Neural cell (in vitro differentiated cells): ENCODE measurements around the gene KRTAP26-1. TPM values are rescaled to one million over a fixed set of nuclear protein-coding genes. Genes with fewer than 3 reads are reported as not detected.

Experiments
- H2AFZ ChIP-seq: fragments of 200-600, 300-800 bp; sonication (generic), shearing (Covaris generic); 2 replicates; pipeline ENCODE4 v1.6.0; 2014; ENCODE audit warnings: low read depth, mild to moderate bottlenecking, antibody characterized with exemption, low read length, moderate library complexity
- H3F3A ChIP-seq: fragments of 200-600 bp; shearing (Covaris generic); 2 replicates; pipeline ENCODE4 v1.6.1; 2016; ENCODE audit warnings: mild to moderate bottlenecking, moderate library complexity, mixed read lengths, antibody characterized with exemption, low read length; ENCODE audit not compliant: insufficient read depth, poor library complexity, severe bottlenecking
- H3K27ac ChIP-seq: fragments of 200-600, 300-800 bp; sonication (generic), shearing (Covaris generic); 2 replicates; pipeline ENCODE4 v1.5.1; 2014; ENCODE audit warnings: mild to moderate bottlenecking, low read length, moderate library complexity
- H3K27me3 ChIP-seq: fragments of 300-800, 200-600 bp; sonication (generic), shearing (Covaris generic); 2 replicates; pipeline ENCODE4 v1.6.0; 2014; ENCODE audit warnings: mild to moderate bottlenecking, low read depth, low read length, moderate library complexity; ENCODE audit not compliant: insufficient read depth
- H3K36me3 ChIP-seq: fragments of 300-800, 200-600 bp; sonication (generic), shearing (Covaris generic); 2 replicates; pipeline ENCODE4 v1.5.1; 2014; ENCODE audit warnings: mild to moderate bottlenecking, antibody characterized with exemption, low read length, moderate library complexity; ENCODE audit not compliant: insufficient read depth
- H3K4me2 ChIP-seq: fragments of 300-800, 200-600 bp; sonication (generic), shearing (Covaris generic); 2 replicates; pipeline ENCODE4 v1.6.0; 2014; ENCODE audit warnings: mild to moderate bottlenecking, low read length
- H3K4me3 ChIP-seq: fragments of 300-800, 200-600 bp; sonication (generic), shearing (Covaris generic); 2 replicates; pipeline ENCODE4 v1.5.1; 2014; ENCODE audit warnings: mild to moderate bottlenecking, low read length, moderate library complexity
- H3K79me2 ChIP-seq: fragments of 200-600 bp; shearing (Covaris generic); replicated peaks from 2 replicates; pipeline ENCODE4 v1.6.0; 2014; ENCODE audit warnings: mild to moderate bottlenecking, low read length, moderate library complexity; ENCODE audit not compliant: insufficient read depth
- H3K9ac ChIP-seq: fragments of 300-800, 200-600 bp; sonication (generic), shearing (Covaris generic); 2 replicates; pipeline ENCODE4 v1.6.1; 2016; ENCODE audit warnings: mild to moderate bottlenecking, low read length, mixed read lengths
- H3K9me2 ChIP-seq: fragments of 200-600 bp; shearing (Covaris generic); 2 replicates; pipeline ENCODE4 v1.6.1; 2016; ENCODE audit warnings: mild to moderate bottlenecking, low read length, mixed read lengths; ENCODE audit not compliant: insufficient read depth
- H3K9me3 ChIP-seq: fragments of 200-600, 300-800 bp; sonication (generic), shearing (Covaris generic); 2 replicates; pipeline ENCODE4 v1.6.1; 2016; ENCODE audit warnings: mild to moderate bottlenecking, mixed run types, low read length, moderate library complexity, mixed read lengths
- H4K20me1 ChIP-seq: fragments of 200-600 bp; shearing (Covaris generic); 2 replicates; pipeline ENCODE4 v1.6.1; 2016; ENCODE audit warnings: mild to moderate bottlenecking, mixed run types; ENCODE audit not compliant: insufficient read depth
- EP300 ChIP-seq: fragments of 450-650 bp; conservative IDR thresholded peaks from 2 replicates; pipeline ENCODE4 v1.6.1; 2014; ENCODE audit warnings: antibody characterized with exemption, mild to moderate bottlenecking, moderate library complexity; ENCODE audit not compliant: poor library complexity, severe bottlenecking
- EZH2 ChIP-seq: fragments of 200-600, 300-800 bp; shearing (Covaris generic), sonication (generic); IDR thresholded peaks from 2 replicates; pipeline ENCODE4 v1.6.1; 2014; ENCODE audit warnings: antibody characterized with exemption, low read length, borderline replicate concordance, mild to moderate bottlenecking; ENCODE audit not compliant: insufficient read depth, poor library complexity, severe bottlenecking
- MXI1 ChIP-seq: fragments of 450-650 bp; conservative IDR thresholded peaks from 2 replicates; pipeline ENCODE4 v1.6.1; 2014; ENCODE audit warnings: antibody characterized with exemption, mild to moderate bottlenecking; ENCODE audit not compliant: poor library complexity, severe bottlenecking
- POLR2AphosphoS5 ChIP-seq: IDR thresholded peaks from 2 replicates; pipeline ENCODE4 v1.6.1; 2012
- RAD21 ChIP-seq: fragments of 450-650 bp; conservative IDR thresholded peaks from 2 replicates; pipeline ENCODE4 v1.6.1; 2014; ENCODE audit warnings: antibody characterized with exemption, mild to moderate bottlenecking, moderate library complexity
- SMC3 ChIP-seq: fragments of 450-650 bp; conservative IDR thresholded peaks from 2 replicates; pipeline ENCODE4 v1.6.1; 2014; ENCODE audit warnings: antibody characterized with exemption, mild to moderate bottlenecking, moderate library complexity; ENCODE audit not compliant: poor library complexity
- TAF1 ChIP-seq: IDR thresholded peaks from 2 replicates; pipeline ENCODE4 v1.6.1; 2012; ENCODE audit warnings: low read depth
- polyA plus RNA-seq: library from polyadenylated mRNA; depleted of rRNA; stranded (reverse); fragments of >200 nt; gene quantifications from 2 replicates; pipeline ENCODE4 v1.2.3, GENCODE V29; 2014
- small RNA-seq, 3 experiments: library from RNA; depleted of rRNA; stranded (forward); fragments of <200 nt; gene quantifications; one replicate each; pipeline ENCODE3, GENCODE V24; 2012
- TF ChIP-seq, protein P1 (sequence below): IDR thresholded peaks from 2 replicates; pipeline ENCODE4 v1.6.1; 2012; ENCODE audit warnings: borderline replicate concordance
- TF ChIP-seq, protein P2 (sequence below): fragments of 450-650 bp; IDR thresholded peaks from 2 replicates; pipeline ENCODE4 v1.5.1; 2014; ENCODE audit warnings: antibody characterized with exemption, mild to moderate bottlenecking, moderate library complexity; ENCODE audit not compliant: poor library complexity, severe bottlenecking

Gene KRTAP26-1
- polyA plus RNA-seq, 1 donor from 2014 or later, result not detected

DNA sequence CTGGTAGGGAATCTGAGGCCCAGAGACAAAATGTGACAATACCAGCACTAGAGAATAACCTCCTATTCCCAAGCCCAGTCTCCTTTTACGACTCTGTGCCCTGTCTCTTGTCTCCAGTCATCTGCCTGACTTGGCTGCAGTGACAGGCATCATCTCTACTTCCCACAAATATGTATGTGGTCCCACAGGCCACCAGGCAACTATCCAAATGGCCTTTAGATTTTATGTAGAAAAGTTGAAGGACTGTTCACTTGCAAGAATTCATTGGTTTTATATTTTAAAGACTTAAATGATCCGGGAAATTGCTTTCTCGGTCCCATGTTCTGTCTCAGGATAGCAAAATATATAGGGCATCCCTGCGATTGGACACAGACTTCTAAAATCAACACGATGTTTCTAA, 49.0 kb downstream of the KRTAP26-1 start:
- Histone ChIP-seq H3K9me3 (no peaks in the 10 kb centered on the region), H3K4me2 (no peak overlapping the region), H2AFZ (no peak overlapping the region), H3K36me3 (no peaks in the 10 kb centered on the region), H3K9ac (no peak overlapping the region), H3K27me3 (no peaks in the 10 kb centered on the region), H3K4me3 (no peak overlapping the region), H3K79me2 (no peaks in the 10 kb centered on the region), H3F3A (no peaks in the 10 kb centered on the region), H4K20me1 (no peaks in the 10 kb centered on the region), H3K27ac (no peak overlapping the region), H3K9me2 (no peaks in the 10 kb centered on the region)
- TF ChIP-seq RAD21 (no peak), EP300 (no peak), SMC3 (no peak), POLR2AphosphoS5 (no peak), TAF1 (no peak), MXI1 (no peak), EZH2 (no peak)
- TF ChIP-seq, protein P1, sequence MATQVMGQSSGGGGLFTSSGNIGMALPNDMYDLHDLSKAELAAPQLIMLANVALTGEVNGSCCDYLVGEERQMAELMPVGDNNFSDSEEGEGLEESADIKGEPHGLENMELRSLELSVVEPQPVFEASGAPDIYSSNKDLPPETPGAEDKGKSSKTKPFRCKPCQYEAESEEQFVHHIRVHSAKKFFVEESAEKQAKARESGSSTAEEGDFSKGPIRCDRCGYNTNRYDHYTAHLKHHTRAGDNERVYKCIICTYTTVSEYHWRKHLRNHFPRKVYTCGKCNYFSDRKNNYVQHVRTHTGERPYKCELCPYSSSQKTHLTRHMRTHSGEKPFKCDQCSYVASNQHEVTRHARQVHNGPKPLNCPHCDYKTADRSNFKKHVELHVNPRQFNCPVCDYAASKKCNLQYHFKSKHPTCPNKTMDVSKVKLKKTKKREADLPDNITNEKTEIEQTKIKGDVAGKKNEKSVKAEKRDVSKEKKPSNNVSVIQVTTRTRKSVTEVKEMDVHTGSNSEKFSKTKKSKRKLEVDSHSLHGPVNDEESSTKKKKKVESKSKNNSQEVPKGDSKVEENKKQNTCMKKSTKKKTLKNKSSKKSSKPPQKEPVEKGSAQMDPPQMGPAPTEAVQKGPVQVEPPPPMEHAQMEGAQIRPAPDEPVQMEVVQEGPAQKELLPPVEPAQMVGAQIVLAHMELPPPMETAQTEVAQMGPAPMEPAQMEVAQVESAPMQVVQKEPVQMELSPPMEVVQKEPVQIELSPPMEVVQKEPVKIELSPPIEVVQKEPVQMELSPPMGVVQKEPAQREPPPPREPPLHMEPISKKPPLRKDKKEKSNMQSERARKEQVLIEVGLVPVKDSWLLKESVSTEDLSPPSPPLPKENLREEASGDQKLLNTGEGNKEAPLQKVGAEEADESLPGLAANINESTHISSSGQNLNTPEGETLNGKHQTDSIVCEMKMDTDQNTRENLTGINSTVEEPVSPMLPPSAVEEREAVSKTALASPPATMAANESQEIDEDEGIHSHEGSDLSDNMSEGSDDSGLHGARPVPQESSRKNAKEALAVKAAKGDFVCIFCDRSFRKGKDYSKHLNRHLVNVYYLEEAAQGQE, result no peak
- TF ChIP-seq, protein P2, sequence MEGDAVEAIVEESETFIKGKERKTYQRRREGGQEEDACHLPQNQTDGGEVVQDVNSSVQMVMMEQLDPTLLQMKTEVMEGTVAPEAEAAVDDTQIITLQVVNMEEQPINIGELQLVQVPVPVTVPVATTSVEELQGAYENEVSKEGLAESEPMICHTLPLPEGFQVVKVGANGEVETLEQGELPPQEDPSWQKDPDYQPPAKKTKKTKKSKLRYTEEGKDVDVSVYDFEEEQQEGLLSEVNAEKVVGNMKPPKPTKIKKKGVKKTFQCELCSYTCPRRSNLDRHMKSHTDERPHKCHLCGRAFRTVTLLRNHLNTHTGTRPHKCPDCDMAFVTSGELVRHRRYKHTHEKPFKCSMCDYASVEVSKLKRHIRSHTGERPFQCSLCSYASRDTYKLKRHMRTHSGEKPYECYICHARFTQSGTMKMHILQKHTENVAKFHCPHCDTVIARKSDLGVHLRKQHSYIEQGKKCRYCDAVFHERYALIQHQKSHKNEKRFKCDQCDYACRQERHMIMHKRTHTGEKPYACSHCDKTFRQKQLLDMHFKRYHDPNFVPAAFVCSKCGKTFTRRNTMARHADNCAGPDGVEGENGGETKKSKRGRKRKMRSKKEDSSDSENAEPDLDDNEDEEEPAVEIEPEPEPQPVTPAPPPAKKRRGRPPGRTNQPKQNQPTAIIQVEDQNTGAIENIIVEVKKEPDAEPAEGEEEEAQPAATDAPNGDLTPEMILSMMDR, result no peak

DNA sequence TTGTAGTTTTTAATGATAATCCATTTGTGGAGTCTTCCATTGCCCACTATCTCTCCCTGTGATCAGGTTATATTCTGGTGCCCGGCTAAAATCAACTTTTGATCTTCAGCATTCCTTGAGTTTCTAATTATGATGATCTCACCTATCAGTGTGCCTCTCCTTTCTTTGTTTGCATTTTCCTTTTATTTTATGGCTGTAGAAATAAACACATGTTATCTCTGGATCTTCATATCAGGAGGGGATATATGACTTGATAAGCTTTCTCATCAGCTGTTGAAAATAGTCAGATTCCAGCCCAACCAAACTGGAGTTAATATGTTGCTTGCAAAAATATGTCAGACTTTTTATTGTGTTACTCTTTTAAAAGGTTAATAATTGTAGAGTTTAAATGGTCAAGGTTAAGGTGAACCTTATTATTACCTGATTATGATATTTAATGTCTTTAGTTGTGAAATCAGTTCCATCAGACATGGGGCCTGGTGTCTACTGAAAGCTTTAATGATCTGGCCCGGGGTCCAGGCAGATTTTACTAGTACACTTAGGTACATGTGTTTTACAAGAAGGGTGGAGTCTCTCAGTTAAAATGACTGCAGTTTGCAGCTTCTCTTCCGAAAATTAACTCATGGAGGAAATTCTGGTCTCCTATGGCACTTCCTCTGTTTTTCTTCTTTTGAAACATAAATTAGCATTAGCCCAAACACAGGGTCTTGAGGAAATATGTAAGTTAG, 50.1 kb downstream of the KRTAP26-1 start:
- Histone ChIP-seq H4K20me1 (no peaks in the 10 kb centered on the region), H3K9me2 (no peaks in the 10 kb centered on the region), H2AFZ (no peak overlapping the region), H3K36me3 (no peaks in the 10 kb centered on the region), H3F3A (no peaks in the 10 kb centered on the region), H3K4me3 (no peak overlapping the region), H3K27ac (no peak overlapping the region), H3K79me2 (no peaks in the 10 kb centered on the region), H3K4me2 (no peak overlapping the region), H3K9me3 (no peaks in the 10 kb centered on the region), H3K9ac (no peak overlapping the region), H3K27me3 (no peaks in the 10 kb centered on the region)
- TF ChIP-seq TAF1, result no peak

Small RNAs within 50 kb of the gene (small RNA-seq; reads per million reads assigned to genes)
- gene KRTAP23-1, result 0 reads per million in 3 experiments

Other genes starting within 250 kb of the KRTAP26-1 start
- not detected in 2 replicates for gene CLDN17, start 153.5 kb downstream of the KRTAP26-1 start, polyA plus RNA-seq
- not detected in 2 replicates for gene CLDN8, start 104.2 kb downstream of the KRTAP26-1 start, polyA plus RNA-seq
- gene KRTAP24-1, start 37.4 kb downstream of the KRTAP26-1 start, polyA plus RNA-seq, result not detected in 2 replicates
- gene KRTAP25-1, start 30.8 kb downstream of the KRTAP26-1 start, polyA plus RNA-seq, result not detected in 2 replicates
- gene KRTAP27-1, start 17.4 kb upstream of the KRTAP26-1 start, polyA plus RNA-seq, result not detected in 2 replicates
- not detected in 2 replicates for gene KRTAP23-1, start 28.3 kb upstream of the KRTAP26-1 start, polyA plus RNA-seq
- gene KRTAP13-2, start 52.0 kb upstream of the KRTAP26-1 start, polyA plus RNA-seq, result not detected in 2 replicates
- not detected in 2 replicates for gene KRTAP13-1, start 75.7 kb upstream of the KRTAP26-1 start, polyA plus RNA-seq
- not detected in 2 replicates for gene KRTAP13-3, start 105.6 kb upstream of the KRTAP26-1 start, polyA plus RNA-seq
- gene KRTAP13-4, start 109.9 kb upstream of the KRTAP26-1 start, polyA plus RNA-seq, result not detected in 2 replicates
- not detected in 2 replicates for gene KRTAP15-1, start 120.0 kb upstream of the KRTAP26-1 start, polyA plus RNA-seq
- not detected in 2 replicates for gene KRTAP19-1, start 160.1 kb upstream of the KRTAP26-1 start, polyA plus RNA-seq
- not detected in 2 replicates for gene KRTAP19-2, start 167.1 kb upstream of the KRTAP26-1 start, polyA plus RNA-seq
- gene KRTAP19-3, start 171.7 kb upstream of the KRTAP26-1 start, polyA plus RNA-seq, result not detected in 2 replicates
- gene KRTAP19-4, start 176.8 kb upstream of the KRTAP26-1 start, polyA plus RNA-seq, result not detected in 2 replicates
- not detected in 2 replicates for gene KRTAP19-5, start 181.8 kb upstream of the KRTAP26-1 start, polyA plus RNA-seq
- not detected in 2 replicates for gene KRTAP19-6, start 221.5 kb upstream of the KRTAP26-1 start, polyA plus RNA-seq
- not detected in 2 replicates for gene KRTAP19-7, start 241.0 kb upstream of the KRTAP26-1 start, polyA plus RNA-seq